Measurements from ENCODE around the gene HBZ. TPM values are rescaled to one million over a fixed set of nuclear protein-coding genes. Genes with fewer than 3 reads are reported as not detected.
A peak's percentile ranks its signal among the peaks of the same experiment; 100 is the strongest.
"Not testable (repeated sequence)": the region's sequence is repeated elsewhere in the genome, so short reads cannot be mapped to it uniquely, and the experiment has no call there.

The HBZ gene
- total RNA-seq, 1 donor from 2014 or later = not detected

DNA sequence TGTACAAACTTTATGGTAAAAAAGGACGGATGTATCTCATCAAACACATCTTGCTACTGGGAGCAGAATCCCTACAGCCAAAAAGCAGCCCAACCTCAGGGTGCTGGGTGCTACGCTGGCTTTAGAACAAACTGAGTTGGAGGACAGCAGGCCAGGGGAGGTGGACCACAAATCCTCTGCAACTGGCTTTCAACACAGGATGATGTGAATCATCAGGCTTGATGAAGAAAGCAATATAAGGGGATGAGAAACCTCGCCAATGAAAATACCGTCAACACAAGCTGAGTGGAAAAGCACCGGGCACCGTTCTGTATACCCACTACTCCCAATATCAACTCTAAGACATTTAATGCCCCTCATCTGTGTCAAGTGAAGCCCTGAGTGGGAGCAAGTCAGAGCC is 42.1 kb downstream of the HBZ start:
- Histone ChIP-seq H3K4me3 (ENCODE audit: low read depth, low read length) (no peak overlapping the region), H3K36me3 (ENCODE audit: control insufficient read depth, insufficient read depth, low read length) (peaks cover 7% of the 10 kb centered on the region), H3K27me3 (ENCODE audit: control insufficient read depth, insufficient read depth, low read length) (no peaks in the 10 kb centered on the region)
- DNase-seq (ENCODE audit: low read depth) = no peak
- TF ChIP-seq, protein P1, sequence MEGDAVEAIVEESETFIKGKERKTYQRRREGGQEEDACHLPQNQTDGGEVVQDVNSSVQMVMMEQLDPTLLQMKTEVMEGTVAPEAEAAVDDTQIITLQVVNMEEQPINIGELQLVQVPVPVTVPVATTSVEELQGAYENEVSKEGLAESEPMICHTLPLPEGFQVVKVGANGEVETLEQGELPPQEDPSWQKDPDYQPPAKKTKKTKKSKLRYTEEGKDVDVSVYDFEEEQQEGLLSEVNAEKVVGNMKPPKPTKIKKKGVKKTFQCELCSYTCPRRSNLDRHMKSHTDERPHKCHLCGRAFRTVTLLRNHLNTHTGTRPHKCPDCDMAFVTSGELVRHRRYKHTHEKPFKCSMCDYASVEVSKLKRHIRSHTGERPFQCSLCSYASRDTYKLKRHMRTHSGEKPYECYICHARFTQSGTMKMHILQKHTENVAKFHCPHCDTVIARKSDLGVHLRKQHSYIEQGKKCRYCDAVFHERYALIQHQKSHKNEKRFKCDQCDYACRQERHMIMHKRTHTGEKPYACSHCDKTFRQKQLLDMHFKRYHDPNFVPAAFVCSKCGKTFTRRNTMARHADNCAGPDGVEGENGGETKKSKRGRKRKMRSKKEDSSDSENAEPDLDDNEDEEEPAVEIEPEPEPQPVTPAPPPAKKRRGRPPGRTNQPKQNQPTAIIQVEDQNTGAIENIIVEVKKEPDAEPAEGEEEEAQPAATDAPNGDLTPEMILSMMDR (IDR thresholded peaks at IDR 0.05; ENCODE audit: insufficient read depth, low read length, poor library complexity, severe bottlenecking) = no peak

GRCh38 chr16:200388-200787 is 47.9 kb downstream of the HBZ start:
- no peak overlapping the region for H3K4me3 ChIP-seq (ENCODE audit: low read depth, low read length)
- TF ChIP-seq, protein P1 (IDR thresholded peaks at IDR 0.05; ENCODE audit: insufficient read depth, low read length, poor library complexity, severe bottlenecking) = no peak
- peaks cover 3% of the 10 kb centered on the region for H3K36me3 ChIP-seq (ENCODE audit: control insufficient read depth, insufficient read depth, low read length)
- DNase-seq (ENCODE audit: low read depth) = peak; percentile 38
- H3K27me3 ChIP-seq (ENCODE audit: control insufficient read depth, insufficient read depth, low read length) = no peaks in the 10 kb centered on the region

GRCh38 chr16:203246-203645 is 50.8 kb downstream of the HBZ start:
- no peaks in the 10 kb centered on the region for H3K27me3 ChIP-seq (ENCODE audit: control insufficient read depth, insufficient read depth, low read length)
- H3K36me3 ChIP-seq (ENCODE audit: control insufficient read depth, insufficient read depth, low read length) = peaks cover 1% of the 10 kb centered on the region
- no peak for DNase-seq (ENCODE audit: low read depth)
- H3K4me3 ChIP-seq (ENCODE audit: low read depth, low read length) = no peak overlapping the region
- TF ChIP-seq, protein P1 (IDR thresholded peaks at IDR 0.05; ENCODE audit: insufficient read depth, low read length, poor library complexity, severe bottlenecking) = no peak

DNA sequence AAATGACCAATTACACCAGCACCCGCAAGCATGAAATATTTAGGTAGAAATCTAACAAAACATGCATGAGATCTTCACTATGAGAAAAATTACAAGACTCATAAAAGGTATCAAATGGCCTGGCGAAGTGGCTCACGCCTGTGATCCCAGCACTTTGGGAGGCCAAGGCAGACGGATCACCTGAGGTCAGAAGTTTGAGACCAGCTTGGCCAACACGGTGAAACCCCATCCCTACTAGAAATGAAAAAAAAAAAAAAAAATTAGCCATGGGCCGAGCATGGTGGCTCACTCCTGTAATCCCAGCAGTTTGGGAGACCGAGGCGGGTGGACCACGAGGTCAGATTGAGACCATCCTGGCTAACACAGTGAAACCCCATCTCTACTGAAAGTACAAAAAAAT is 51.6 kb downstream of the HBZ start:
- not testable (repeated sequence) for H3K27me3 ChIP-seq (ENCODE audit: control insufficient read depth, insufficient read depth, low read length); DNase-seq (ENCODE audit: low read depth); H3K36me3 ChIP-seq (ENCODE audit: control insufficient read depth, insufficient read depth, low read length); H3K4me3 ChIP-seq (ENCODE audit: low read depth, low read length)

Other genes starting within 250 kb of the HBZ start
- 5.5 and 7.8 TPM in 2 replicates for gene POLR3K, start 99.0 kb upstream of the HBZ start, total RNA-seq
- 12.7 and 25.4 TPM in 2 replicates for gene SNRNP25, start 98.8 kb upstream of the HBZ start, total RNA-seq
- gene RHBDF1, start 80.0 kb upstream of the HBZ start, total RNA-seq = 36.0 and 40.2 TPM in 2 replicates
- 130 and 141 TPM in 2 replicates for gene MPG, start 74.4 kb upstream of the HBZ start, total RNA-seq
- gene NPRL3, start 14.0 kb upstream of the HBZ start, total RNA-seq = 29.2 and 37.5 TPM in 2 replicates
- not detected in 2 replicates for gene HBM, start 13.3 kb downstream of the HBZ start, total RNA-seq
- gene HBA2, start 20.2 kb downstream of the HBZ start, total RNA-seq = not detected in 2 replicates
- gene HBA1, start 24.0 kb downstream of the HBZ start, total RNA-seq = 0.41 TPM in 1 of 2 replicates, not detected in the other
- gene HBQ1, start 27.8 kb downstream of the HBZ start, total RNA-seq = 0.96 and 1.6 TPM in 2 replicates
- 61.8 and 109 TPM in 2 replicates for gene LUC7L, start 76.8 kb downstream of the HBZ start, total RNA-seq
- 97.5 and 131 TPM in 2 replicates for gene FAM234A, start 82.2 kb downstream of the HBZ start, total RNA-seq
- gene RGS11, start 123.3 kb downstream of the HBZ start, total RNA-seq = 0.21 TPM in 1 of 2 replicates, not detected in the other
- gene ARHGDIG, start 127.9 kb downstream of the HBZ start, total RNA-seq = 0.62 and 0.96 TPM in 2 replicates
- gene PDIA2, start 130.5 kb downstream of the HBZ start, total RNA-seq = not detected in 2 replicates
- 40.5 and 43.0 TPM in 2 replicates for gene AXIN1, start 200.1 kb downstream of the HBZ start, total RNA-seq
- 107 and 137 TPM in 2 replicates for gene MRPL28, start 217.9 kb downstream of the HBZ start, total RNA-seq
- gene PGAP6, start 229.3 kb downstream of the HBZ start, total RNA-seq = 114 and 160 TPM in 2 replicates
- gene NME4, start 244.6 kb downstream of the HBZ start, total RNA-seq = 97.2 and 126 TPM in 2 replicates
- gene DECR2, start 249.2 kb downstream of the HBZ start, total RNA-seq = 15.1 and 27.0 TPM in 2 replicates

Data from kidney epithelial cell (primary cell).